AML-193 (cell line): ENCODE measurements around the gene PSMC3IP.
"Not testable (repeated sequence)": the region's sequence is repeated elsewhere in the genome, so short reads cannot be mapped to it uniquely, and the experiment has no call there.

Experiments used
- DNase-seq, 2 experiments: peaks; one replicate each; lab custom pipeline; 2025; lab: John Stamatoyannopoulos, UW

Gene PSMC3IP

GRCh38 chr17:42577532-42578281 is at the start of gene PSMC3IP:
TSS of gene PSMC3IP (minus strand) at chr17:42577729. CDS start at chr17:42577686, 43 bp downstream.
- peak; percentile 98 for DNase-seq

GRCh38 chr17:42623732-42624596 is 46.4 kb upstream of the PSMC3IP start:
- DNase-seq = no peak

DNA sequence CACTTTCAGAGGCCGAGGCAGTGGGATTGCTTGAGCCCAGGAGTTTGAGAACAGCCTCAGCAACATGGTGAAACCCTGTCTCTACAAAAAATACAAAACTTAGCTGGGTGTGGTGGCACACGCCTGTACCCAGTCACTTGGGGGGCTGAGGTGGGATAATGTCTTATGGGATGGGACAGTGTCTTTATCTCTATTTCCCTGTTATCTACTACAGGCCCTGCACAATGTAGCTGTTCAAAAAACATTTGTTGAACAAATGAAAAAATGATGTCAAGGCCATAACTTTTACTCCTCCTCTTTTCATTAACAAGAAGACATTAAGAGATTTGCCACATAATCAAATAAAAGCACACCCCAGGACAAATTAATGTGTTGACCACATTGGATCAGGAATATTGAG is 45.7 kb upstream of the PSMC3IP start:
- DNase-seq = no peak

DNA sequence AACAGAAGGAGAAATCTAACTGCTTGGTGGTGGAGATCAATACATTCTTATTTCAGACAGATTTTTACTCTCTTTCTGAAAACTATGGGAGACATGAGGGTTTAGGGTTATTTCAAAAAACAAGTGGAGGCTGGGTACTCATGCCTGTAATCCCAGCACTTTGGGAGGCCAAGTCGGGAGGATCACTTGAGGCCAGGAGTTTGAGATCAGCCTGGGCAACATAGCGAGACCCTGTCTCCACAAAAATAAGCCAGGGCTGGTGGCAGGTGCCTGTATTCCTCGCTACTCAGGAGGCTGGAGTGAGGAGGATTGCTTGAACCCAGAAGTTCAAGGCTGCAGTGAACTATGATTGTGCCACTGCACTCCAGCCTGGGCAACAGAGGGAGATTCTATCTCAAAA is 44.5 kb upstream of the PSMC3IP start:
- not testable (repeated sequence) for DNase-seq

DNA sequence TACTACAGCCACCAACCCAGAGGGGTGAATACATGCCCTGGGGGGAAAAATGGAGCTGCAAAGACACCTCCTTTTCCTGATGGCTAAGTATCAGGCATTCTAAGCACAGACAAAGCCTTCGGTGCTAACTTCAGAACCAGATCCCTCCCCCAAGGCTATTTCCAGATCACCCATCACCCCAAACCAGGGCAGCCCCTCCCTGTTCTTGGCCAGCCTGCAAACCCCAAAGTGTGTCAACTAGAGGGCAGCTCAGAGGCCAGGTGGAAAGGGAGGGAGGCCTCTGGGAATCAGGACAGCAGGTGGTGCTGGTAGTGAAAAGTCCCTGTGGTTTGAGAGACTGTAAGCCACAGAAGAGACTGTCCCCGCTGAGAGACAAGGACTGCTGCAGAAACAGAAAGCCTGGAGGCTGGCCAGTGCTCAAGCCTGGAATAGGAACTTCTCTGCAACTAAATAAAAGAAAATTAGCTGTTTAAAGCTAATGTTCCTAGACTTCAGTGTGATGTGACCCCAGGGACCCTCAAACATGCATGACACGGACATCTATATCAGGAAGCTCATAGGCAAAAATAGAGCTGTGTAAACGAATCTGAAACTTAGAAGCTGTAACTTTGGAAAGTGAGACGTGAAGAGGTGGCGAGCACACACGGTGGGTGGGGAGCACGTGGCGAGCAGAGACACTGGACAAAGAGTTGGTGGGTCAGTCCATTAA is 41.1 kb upstream of the PSMC3IP start:
- DNase-seq = no peak

- DNase-seq = no peak
Observed at GRCh38 chr17:42617956-42618431, 40.5 kb upstream of the PSMC3IP start.

- DNase-seq = no peak
Observed at GRCh38 chr17:42613699-42614295, 36.3 kb upstream of the PSMC3IP start.

DNA sequence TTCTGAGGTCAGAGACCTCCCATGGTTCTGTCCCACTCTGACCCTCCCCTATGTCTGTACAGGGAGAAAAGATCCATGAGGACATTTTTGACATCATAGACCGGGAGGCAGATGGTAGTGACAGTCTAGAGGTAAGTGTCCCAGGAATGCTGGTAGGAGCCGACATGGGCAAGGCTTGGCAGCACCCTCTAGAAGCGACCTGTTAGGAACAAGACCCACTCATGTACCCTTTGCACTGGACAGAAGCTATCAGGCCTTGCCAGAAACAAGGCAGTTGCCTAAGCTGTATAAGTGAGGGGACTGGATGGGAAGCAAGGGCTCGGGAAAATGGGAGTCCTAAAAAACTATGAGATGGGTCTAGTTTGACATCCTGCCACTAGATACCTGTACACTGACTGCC is 34.5 kb upstream of the PSMC3IP start:
- no peak for DNase-seq

GRCh38 chr17:42609814-42610801 is 32.6 kb upstream of the PSMC3IP start:
- peak in 1 of 2 experiments; percentile 61 for DNase-seq

GRCh38 chr17:42609182-42609813 is 31.8 kb upstream of the PSMC3IP start, which contains the start of the genes RETREG3 and TUBG1:
TSS of gene RETREG3 (minus strand) at chr17:42609374. CDS start at chr17:42609324, 50 bp downstream.
TSS of gene TUBG1 (plus strand) at chr17:42609683. CDS start at chr17:42609738, 55 bp downstream.
- DNase-seq = peak; percentile 99 to 100

GRCh38 chr17:42608305-42609181 is 31.0 kb upstream of the PSMC3IP start:
- DNase-seq = no peak

DNA sequence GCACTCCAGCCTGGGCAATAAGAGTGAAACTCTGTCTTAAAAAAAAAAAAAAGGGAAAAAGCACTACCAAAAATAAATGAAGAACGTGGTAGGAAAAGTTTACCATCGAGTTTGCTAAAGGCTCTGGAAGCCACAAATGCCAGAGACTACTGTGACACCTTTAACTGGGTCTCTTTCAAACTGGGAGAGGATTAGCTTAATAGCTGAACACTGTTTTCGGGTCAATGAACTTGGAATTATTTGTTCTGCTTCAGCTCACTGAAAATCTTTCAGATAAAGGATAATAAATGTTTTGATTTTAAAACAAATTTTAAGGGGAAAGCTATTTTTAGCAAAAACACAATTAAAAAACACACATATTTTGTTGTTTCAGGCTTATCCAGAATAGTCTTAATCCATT is 30.2 kb upstream of the PSMC3IP start:
- DNase-seq = no peak

DNA sequence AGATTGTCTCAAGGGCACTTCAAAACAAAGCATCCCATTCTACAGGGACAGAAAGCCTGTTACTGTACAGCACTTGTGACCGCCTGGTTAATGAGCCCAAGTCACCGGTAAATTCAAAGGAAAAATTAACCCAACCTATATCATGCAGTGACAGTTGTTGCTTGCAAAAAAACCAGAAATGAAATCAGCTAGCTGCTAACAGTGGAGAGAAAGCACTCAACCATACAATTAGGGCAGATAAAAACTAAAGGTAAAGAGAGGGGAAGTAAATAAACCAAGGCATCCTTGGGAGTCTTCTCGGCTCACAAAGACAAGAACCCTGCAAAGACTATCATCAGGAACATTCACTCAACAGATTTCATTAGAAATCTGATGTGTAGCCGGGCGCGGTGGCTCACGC is 25.8 kb upstream of the PSMC3IP start:
- no peak for DNase-seq

- DNase-seq = no peak
Observed at GRCh38 chr17:42598905-42599304, 21.4 kb upstream of the PSMC3IP start.

DNA sequence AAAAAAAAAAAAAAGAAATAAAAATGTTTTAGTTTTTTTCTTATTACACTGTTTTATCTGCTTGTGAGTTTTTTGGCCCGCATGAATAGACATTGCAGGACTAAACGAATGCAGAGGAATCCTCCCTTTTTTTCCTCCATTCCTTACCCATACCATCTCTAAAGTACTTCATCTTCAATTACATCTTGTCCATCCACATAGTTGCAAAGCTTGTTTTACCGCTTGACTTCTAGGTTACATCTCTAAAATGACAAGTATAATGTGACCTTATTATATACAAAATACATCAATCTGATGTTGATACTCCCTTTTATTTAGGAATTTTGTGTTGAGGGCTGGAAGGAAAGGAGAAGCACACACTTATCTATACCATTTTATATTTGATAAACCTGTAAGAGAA is 18.9 kb upstream of the PSMC3IP start:
- DNase-seq = no peak

- DNase-seq = no peak
Observed at GRCh38 chr17:42591411-42591810, 13.9 kb upstream of the PSMC3IP start.

DNA sequence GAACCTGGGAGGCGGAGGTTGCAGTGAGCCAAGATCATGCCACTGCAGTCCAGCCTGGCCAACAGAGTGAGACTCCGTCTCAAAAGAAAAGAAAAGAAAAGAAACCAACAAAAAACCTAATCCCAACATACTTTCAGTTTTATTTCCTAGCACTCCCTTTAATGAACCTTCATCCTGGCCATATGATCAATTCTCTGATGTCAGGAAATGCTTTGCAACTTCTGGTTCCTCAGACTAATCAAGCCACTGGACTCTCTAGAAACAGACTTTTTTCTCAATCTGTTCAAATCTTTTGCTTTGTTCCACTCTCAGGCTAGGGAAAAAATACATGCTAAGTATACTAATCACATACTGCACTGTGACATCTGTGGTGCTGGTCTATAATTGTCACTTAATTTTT is 13.4 kb upstream of the PSMC3IP start:
- no peak for DNase-seq

DNA sequence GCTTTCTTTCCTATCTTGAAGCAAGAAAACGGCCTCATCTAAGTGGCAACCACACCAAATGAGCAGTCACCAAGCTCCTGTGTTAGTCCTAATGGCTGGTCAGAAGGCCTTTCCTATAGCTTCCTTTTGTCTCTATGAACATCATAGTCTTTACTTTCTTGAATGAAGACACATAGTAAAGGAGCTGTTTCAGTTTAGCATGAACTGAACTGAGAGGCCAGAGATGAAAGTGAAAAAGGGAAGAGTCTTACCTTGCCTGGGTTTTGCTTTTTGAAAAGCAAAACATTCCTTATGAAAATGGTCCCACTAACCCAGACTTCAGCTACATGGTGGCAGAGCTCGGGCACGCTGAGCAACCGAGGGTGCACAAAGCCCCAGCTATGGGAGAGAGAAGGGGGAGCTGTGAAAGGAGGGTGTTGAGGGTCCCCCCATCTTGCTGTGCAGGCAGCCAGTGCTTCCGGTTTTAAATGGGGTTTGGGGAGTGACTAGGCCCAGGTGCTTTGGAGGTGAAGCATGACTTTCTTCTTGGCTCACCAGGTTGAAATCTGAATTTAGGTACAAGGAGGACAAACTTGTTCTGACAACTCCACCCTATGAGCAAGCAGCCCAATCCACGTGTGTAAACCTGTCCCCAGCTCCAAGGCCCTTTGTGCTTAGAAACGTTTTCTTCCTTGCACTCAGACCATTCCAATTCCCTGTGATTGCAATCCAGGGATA is 9.1 kb upstream of the PSMC3IP start:
- DNase-seq = no peak
